ENCODE measurements around the gene ANKRD44.

- TF ChIP-seq CTCF (IDR thresholded peaks at IDR 0.05), result no peak
- TF ChIP-seq EZH2 (IDR thresholded peaks at IDR 0.05), result no peak
- TF ChIP-seq EZH2phosphoT487 (IDR thresholded peaks at IDR 0.05), result no peak
Measured at GRCh38 chr2:197089655-197090054, 220.9 kb downstream of the ANKRD44 start.
